HepG2 (cell line): ENCODE results near the gene ZNF341. TPM values are rescaled to one million over a fixed set of nuclear protein-coding genes. Genes with fewer than 3 reads are reported as not detected.
A peak's percentile ranks its signal among the peaks of the same experiment; 100 is the strongest.

ENCODE experiments used
- AKAP8 ChIP-seq: sonication (generic); formaldehyde crosslinking; IDR thresholded peaks from 2 replicates; pipeline ENCODE4 v1.5.1; 2020; ENCODE audit warnings: mild to moderate bottlenecking, missing genetic modification reagents
- ARHGAP35 ChIP-seq: sonication (generic); formaldehyde crosslinking; IDR thresholded peaks from 2 replicates; pipeline ENCODE4 v1.9.0; 2022; ENCODE audit warnings: mild to moderate bottlenecking, inconsistent platforms, moderate library complexity, missing genetic modification reagents, borderline replicate concordance
- CREB1 ChIP-seq, 2 experiments: fragments of 450-650 bp in 1 of 2; IDR thresholded peaks; 2 replicates each; pipeline ENCODE4 v1.6.1; 2016 to 2017; ENCODE audit warnings: control low read depth in 1 of 2, mild to moderate bottlenecking in 1 of 2, missing compliant biosample characterization in 1 of 2, missing genetic modification characterization in 1 of 2
- ELK4 ChIP-seq: sonication (generic); formaldehyde crosslinking; IDR thresholded peaks from 2 replicates; pipeline ENCODE4 v1.9.0; 2021; ENCODE audit warnings: missing genetic modification reagents, borderline replicate concordance
- FOXO4 ChIP-seq: sonication (generic); formaldehyde crosslinking; conservative IDR thresholded peaks from 2 replicates; pipeline ENCODE4 v1.8.1; 2023; ENCODE audit warnings: missing genetic modification reagents
- GATAD1 ChIP-seq: IDR thresholded peaks from 2 replicates; pipeline ENCODE4 v1.6.1; 2016; ENCODE audit warnings: missing genetic modification reagents, missing compliant biosample characterization
- GMEB2 ChIP-seq: IDR thresholded peaks from 2 replicates; pipeline ENCODE4 v1.6.1; 2016; ENCODE audit warnings: missing biosample characterization, missing genetic modification reagents, low read depth
- GZF1 ChIP-seq: sonication (generic); formaldehyde crosslinking; IDR thresholded peaks from 2 replicates; pipeline ENCODE4 v1.5.1; 2020; ENCODE audit warnings: mild to moderate bottlenecking, missing genetic modification reagents
- MLLT10 ChIP-seq: sonication (generic); formaldehyde crosslinking; IDR thresholded peaks from 2 replicates; pipeline ENCODE4 v1.4.0; 2020; ENCODE audit warnings: missing genetic modification reagents
- MYC ChIP-seq: sonication (generic); formaldehyde crosslinking; IDR thresholded peaks from 2 replicates; pipeline ENCODE4 v1.9.0; 2021; ENCODE audit warnings: missing genetic modification reagents, borderline replicate concordance
- NBN ChIP-seq: fragments of 450-650 bp; conservative IDR thresholded peaks from 2 replicates; pipeline ENCODE4 v1.6.1; 2017
- NR1H2 ChIP-seq: sonication (generic); formaldehyde crosslinking; IDR thresholded peaks from 2 replicates; pipeline ENCODE4 v1.8.1; 2022; ENCODE audit warnings: low read depth, missing genetic modification reagents, borderline replicate concordance
- SIN3A ChIP-seq: IDR thresholded peaks from 2 replicates; pipeline ENCODE4 v1.6.1; 2011; ENCODE audit warnings: low read depth, mild to moderate bottlenecking, control low read depth, low read length, borderline replicate concordance
- ZBTB26 ChIP-seq: IDR thresholded peaks from 2 replicates; pipeline ENCODE4 v1.6.1; 2016; ENCODE audit warnings: missing compliant biosample characterization, missing genetic modification reagents, borderline replicate concordance
- ZBTB38 ChIP-seq: sonication (generic); formaldehyde crosslinking; IDR thresholded peaks from 2 replicates; pipeline ENCODE4 v1.5.1; 2020; ENCODE audit warnings: mild to moderate bottlenecking, missing genetic modification reagents
- ZKSCAN8 ChIP-seq: IDR thresholded peaks from 2 replicates; pipeline ENCODE4 v1.6.1; 2016; ENCODE audit warnings: borderline replicate concordance, missing genetic modification reagents, missing compliant biosample characterization
- ZNF124 ChIP-seq: sonication (generic); formaldehyde crosslinking; IDR thresholded peaks from 2 replicates; pipeline ENCODE4 v1.4.0; 2020; ENCODE audit warnings: missing genetic modification reagents
- ZNF282 ChIP-seq: fragments of 450-650 bp; IDR thresholded peaks from 2 replicates; pipeline ENCODE4 v1.6.1; 2018; ENCODE audit not compliant: partially characterized antibody
- ZNF292 ChIP-seq: sonication (generic); formaldehyde crosslinking; IDR thresholded peaks from 2 replicates; pipeline ENCODE4 v1.8.1; 2022; ENCODE audit warnings: mild to moderate bottlenecking, low read depth, missing genetic modification reagents, borderline replicate concordance
- ZNF335 ChIP-seq: sonication (generic); formaldehyde crosslinking; IDR thresholded peaks from 2 replicates; pipeline ENCODE4 v1.4.0; 2020; ENCODE audit warnings: missing genetic modification reagents
- ZNF446 ChIP-seq: sonication (generic); formaldehyde crosslinking; IDR thresholded peaks from 2 replicates; pipeline ENCODE4 v1.5.0; 2020; ENCODE audit warnings: mild to moderate bottlenecking, missing genetic modification reagents
- ZNF550 ChIP-seq: sonication (generic); formaldehyde crosslinking; IDR thresholded peaks from 2 replicates; pipeline ENCODE4 v1.4.0; 2020; ENCODE audit warnings: mild to moderate bottlenecking, missing genetic modification reagents, borderline replicate concordance
- ZNF577 ChIP-seq: sonication (generic); formaldehyde crosslinking; IDR thresholded peaks from 2 replicates; pipeline ENCODE4 v1.4.0; 2020; ENCODE audit warnings: mild to moderate bottlenecking, low read depth, missing genetic modification reagents, borderline replicate concordance
- ZNF644 ChIP-seq: IDR thresholded peaks from 2 replicates; pipeline ENCODE4 v1.6.1; 2016; ENCODE audit warnings: low read depth
- ZNF704 ChIP-seq: sonication (generic); formaldehyde crosslinking; IDR thresholded peaks from 2 replicates; pipeline ENCODE4 v1.8.1; 2023; ENCODE audit warnings: mild to moderate bottlenecking, inconsistent platforms, moderate library complexity, missing genetic modification reagents, borderline replicate concordance
- polyA plus RNA-seq, 8 experiments: library from polyadenylated mRNA; depleted of rRNA in 3 of 8; stranded (reverse) in 7 of 8; unstranded in 1 of 8; fragments of >200 nt; fragmentation: Illumina TruSeq in 4 of 8; extraction: Trizol in 4 of 8; gene quantifications; 2 replicates each; pipeline versions ENCODE4 v1.2.1 to v1.2.3, GENCODE V29; 2011 to 2016; ENCODE audit warnings: low read depth in 4 of 8, missing spikeins in 1 of 8, mixed read lengths in 1 of 8; ENCODE audit not compliant: insufficient read depth in 1 of 8
- total RNA-seq, 5 experiments: library from RNA; depleted of rRNA; stranded (reverse); fragments of >200 nt; fragmentation: Illumina TruSeq; extraction: Trizol; gene quantifications; 2 replicates each; pipeline ENCODE4 v1.2.3, GENCODE V29; 2016; ENCODE audit warnings: low read depth in 1 of 5

The ZNF341 gene
- total and polyA plus RNA-seq, 2 of the 13 experiments (the other 11 are each of a cell fraction or from before 2014, with no cell fraction given), result 1.1 to 2.2 TPM

GRCh38 chr20:33731693-33732165 lies at the start of gene ZNF341 (continued):
- TF ChIP-seq ZNF292 (CRISPR knock-in tag) (peak; percentile 53; the same call in 1 of the 2 replicates), ZNF335 (CRISPR knock-in tag) (no peak), ZNF282 (no peak), ZNF124 (CRISPR knock-in tag) (peak; percentile 96), ZBTB38 (CRISPR knock-in tag) (no peak), MYC (0 out of 2 replicates have a peak, but pooled peaks have one; percentile 18), ELK4 (CRISPR knock-in tag) (no peak), ZKSCAN8 (CRISPR knock-in tag) (no peak), ZNF550 (CRISPR knock-in tag) (no peak), ZNF577 (no peak), NR1H2 (no peak), ZNF704 (CRISPR knock-in tag) (peak; percentile 40; the same call in 1 of the 2 replicates), SIN3A (no peak), ZNF446 (CRISPR knock-in tag) (no peak), ARHGAP35 (CRISPR knock-in tag) (no peak), GATAD1 (CRISPR knock-in tag) (peak; percentile 82), MLLT10 (CRISPR knock-in tag) (no peak), ZNF644 (CRISPR knock-in tag) (peak; percentile 91), NBN (no peak), GMEB2 (CRISPR knock-in tag) (no peak; the same call in 1 of the 2 replicates), CREB1 (IDR thresholded peaks at IDR 0.05) (peak; percentile 2; the same call in 1 of the 2 replicates), CREB1 (CRISPR knock-in tag; IDR thresholded peaks at IDR 0.05) (no peak), AKAP8 (CRISPR knock-in tag) (no peak), ZBTB26 (CRISPR knock-in tag) (no peak), GZF1 (CRISPR knock-in tag) (no peak), FOXO4 (CRISPR knock-in tag) (no peak)
